B cell (primary cell): ENCODE measurements around the gene DDOST.

ENCODE experiments used
- CTCF ChIP-seq: fragments of 200-600 bp; IDR thresholded peaks from one replicate; pipeline ENCODE4 v1.8.0; 2022; ENCODE audit warnings: antibody characterized with exemption, mild to moderate bottlenecking
- EZH2 ChIP-seq: IDR thresholded peaks from 2 replicates; pipeline ENCODE4 v1.6.1; 2012; ENCODE audit warnings: borderline replicate concordance, low read depth, mild to moderate bottlenecking, moderate library complexity, low read length; ENCODE audit not compliant: insufficient read depth, poor library complexity, severe bottlenecking

GRCh38 chr1:20604678-20605077 lies 56.5 kb downstream of the DDOST start:
- no peak for TF ChIP-seq CTCF
- no peak for TF ChIP-seq EZH2
